ENCODE results near the gene MMP25.

Gene MMP25, protein sequence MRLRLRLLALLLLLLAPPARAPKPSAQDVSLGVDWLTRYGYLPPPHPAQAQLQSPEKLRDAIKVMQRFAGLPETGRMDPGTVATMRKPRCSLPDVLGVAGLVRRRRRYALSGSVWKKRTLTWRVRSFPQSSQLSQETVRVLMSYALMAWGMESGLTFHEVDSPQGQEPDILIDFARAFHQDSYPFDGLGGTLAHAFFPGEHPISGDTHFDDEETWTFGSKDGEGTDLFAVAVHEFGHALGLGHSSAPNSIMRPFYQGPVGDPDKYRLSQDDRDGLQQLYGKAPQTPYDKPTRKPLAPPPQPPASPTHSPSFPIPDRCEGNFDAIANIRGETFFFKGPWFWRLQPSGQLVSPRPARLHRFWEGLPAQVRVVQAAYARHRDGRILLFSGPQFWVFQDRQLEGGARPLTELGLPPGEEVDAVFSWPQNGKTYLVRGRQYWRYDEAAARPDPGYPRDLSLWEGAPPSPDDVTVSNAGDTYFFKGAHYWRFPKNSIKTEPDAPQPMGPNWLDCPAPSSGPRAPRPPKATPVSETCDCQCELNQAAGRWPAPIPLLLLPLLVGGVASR

DNA sequence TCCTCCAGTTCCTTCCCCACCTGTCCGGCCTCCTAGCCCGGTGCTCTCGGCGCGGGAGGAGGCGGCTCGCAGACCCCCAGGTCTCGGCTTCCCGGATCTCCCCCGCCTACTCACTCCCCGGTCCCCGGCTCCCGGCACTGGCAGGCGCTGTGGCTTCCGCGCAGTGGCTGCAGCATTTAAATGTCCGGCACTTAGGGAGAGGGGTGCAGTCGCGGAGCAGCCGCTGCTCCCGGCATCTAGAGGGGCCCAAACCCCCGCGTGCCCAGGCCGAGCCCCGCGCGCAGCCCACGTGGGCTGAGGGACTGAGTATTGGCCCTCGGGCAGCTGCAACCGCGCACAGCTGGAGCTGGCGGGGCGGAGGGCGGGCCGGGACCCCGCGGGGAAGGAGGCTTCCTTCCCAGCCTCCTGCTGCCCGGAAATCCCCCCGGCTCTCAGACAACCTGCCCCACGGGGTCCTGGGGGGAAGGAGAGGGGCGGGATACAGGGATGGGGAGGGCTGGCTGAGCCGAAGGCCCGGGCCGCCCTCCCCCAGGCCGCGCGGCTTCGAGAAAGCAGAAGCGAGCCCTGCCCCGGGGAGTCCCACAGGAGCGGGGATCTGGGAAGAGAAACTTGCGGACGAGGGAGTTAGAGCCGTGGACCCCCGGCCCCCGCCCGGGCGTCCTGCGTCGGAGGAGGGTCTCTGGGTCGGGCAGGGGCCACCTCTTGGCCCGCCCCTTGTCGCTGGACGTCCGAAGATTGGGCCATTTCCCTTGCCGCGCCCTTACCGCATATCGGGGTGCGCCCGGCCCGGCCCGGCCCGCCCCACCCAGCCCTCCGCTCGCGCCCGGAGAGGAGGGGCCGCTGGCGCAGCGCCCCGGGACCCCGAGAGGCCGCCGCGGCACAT, at the start of gene MMP25:
Gene MMP25, plus strand, starts transcription at position 804 of the 883 bp plus-strand sequence. CDS start 357 bp downstream, outside the sequence.
- no peak for TF ChIP-seq ZNF274 (IDR thresholded peaks at IDR 0.05; ENCODE audit: low read depth, low read length)
- peak within 1 kb of the TSS; percentile 56; the same call in 1 of the 2 replicates for H3K4me3 ChIP-seq (ENCODE audit: low read length)

DNA sequence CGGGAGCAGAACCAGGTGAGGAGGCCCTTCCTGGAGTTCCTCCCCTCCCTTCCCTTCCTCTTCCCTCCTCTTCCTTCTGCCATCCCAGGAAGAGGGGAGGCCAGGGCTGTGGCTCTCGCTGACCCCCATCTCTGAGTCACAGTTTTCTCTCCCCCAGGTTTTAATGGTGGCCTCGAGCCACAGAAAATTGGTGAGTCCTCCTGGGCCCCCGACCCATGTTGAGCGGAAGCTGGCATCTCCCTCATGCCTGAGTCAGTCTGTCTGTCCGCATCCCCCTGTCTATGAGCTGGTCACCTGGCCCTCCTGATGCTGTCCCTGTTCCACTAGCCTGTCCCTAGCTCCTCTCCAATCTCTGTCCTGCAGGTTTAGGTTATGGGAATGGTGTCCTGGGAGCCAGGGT, 46.4 kb upstream of the MMP25 start:
- no peak for TF ChIP-seq ZNF274 (IDR thresholded peaks at IDR 0.05; ENCODE audit: low read depth, low read length)
- no peak overlapping the region for H3K4me3 ChIP-seq (ENCODE audit: low read length)

DNA sequence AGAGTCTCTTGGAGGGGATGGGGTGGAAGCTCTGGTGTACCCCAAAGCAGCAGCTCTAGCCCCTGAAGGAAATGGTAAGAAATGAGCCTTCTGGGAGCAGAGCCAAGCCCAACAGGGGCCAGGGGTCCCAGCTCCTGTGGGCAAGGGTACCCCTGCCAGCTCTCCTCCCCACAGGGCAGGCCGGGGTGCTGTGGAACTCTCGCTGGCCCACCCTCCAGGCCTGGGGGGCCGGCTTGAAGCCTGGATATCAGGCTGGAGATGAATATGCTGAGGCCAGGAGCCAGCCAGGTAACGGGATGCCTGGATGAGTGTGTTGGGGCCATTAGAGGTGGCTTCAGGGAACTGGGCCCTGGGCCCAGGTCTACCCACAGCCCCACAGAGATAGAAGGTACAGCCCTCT, 45.8 kb upstream of the MMP25 start:
- TF ChIP-seq ZNF274 (IDR thresholded peaks at IDR 0.05; ENCODE audit: low read depth, low read length): no peak
- H3K4me3 ChIP-seq (ENCODE audit: low read length): no peak overlapping the region

DNA sequence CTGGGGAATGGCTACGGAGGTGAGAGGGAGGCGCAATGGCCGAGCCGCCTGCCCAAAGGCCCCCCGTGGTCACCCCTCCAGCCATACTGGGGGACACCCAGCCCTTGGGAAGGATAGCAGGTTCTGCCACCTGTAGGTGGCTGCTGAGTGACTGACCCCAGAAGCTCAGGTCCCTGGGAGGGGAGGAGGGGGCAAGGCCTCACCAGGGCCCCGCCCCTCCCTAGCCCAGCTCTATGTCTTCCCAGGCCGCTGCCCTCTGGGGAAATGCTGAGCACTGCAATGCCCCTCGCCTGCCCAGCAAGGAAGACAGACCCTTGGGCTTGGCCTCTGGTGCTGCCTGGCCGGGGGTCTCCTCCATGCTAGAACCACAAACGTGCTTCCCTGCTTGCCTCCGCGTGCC, 45.0 kb upstream of the MMP25 start:
- TF ChIP-seq ZNF274 (IDR thresholded peaks at IDR 0.05; ENCODE audit: low read depth, low read length): no peak
- H3K4me3 ChIP-seq (ENCODE audit: low read length): no peak overlapping the region

DNA sequence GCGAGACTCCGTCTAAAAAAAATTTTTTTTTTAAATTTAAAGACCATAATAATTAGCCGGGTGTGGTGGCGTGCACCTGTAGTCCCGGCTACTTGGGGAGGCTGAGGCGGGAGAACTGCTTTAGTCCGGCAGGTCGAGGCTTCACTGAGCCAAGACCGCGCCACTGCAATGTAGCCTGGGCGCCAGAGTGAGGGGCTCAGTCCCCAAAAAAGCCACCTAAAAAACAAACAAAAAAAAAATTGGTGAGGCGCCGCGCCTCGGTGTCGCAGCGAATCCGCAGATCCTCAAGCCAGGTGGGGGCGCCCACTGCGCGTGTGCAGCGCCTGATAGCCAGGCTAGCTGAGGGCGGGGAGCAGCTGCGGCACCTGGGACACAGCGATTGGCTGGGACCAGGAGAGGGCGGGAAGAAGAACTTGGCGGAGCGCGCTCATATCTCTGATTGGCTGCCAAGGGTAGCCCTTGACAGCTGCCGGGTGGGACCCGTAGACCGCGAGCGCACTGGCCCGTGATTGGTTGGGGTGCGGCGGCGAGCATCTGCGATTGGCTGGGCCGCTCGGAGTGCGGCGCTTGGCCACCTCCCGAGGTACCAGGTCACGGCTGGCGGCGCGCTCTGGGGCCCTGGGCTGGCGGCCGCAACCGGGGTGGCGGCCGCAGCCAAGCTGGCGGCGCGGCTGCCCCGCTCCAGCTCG, 42.6 kb upstream of the MMP25 start:
- H3K4me3 ChIP-seq (ENCODE audit: low read length): no peak overlapping the region
- no peak for TF ChIP-seq ZNF274 (IDR thresholded peaks at IDR 0.05; ENCODE audit: low read depth, low read length)

DNA sequence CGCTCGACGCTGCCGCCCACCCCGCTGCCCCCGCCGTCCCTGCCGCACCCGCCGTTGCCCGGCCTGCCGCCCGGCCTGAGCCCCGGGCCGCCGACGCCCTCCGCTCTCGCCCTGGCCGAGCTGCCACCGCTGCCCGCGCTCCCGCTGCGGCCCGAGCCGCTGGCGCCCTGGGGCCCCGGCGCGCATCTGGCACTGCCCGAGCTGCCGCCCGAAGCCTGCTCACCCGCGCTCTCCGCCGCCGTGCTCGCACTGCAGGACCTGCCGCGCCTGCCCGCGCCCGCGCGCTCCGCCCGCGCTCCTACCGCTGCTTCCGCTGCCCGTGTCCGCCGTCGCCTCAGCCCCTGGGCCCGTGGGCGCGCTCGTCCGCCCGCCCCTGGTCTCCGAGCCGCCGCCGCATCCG, 42.0 kb upstream of the MMP25 start:
- no peak for TF ChIP-seq ZNF274 (IDR thresholded peaks at IDR 0.05; ENCODE audit: low read depth, low read length)
- H3K4me3 ChIP-seq (ENCODE audit: low read length): no peak overlapping the region

DNA sequence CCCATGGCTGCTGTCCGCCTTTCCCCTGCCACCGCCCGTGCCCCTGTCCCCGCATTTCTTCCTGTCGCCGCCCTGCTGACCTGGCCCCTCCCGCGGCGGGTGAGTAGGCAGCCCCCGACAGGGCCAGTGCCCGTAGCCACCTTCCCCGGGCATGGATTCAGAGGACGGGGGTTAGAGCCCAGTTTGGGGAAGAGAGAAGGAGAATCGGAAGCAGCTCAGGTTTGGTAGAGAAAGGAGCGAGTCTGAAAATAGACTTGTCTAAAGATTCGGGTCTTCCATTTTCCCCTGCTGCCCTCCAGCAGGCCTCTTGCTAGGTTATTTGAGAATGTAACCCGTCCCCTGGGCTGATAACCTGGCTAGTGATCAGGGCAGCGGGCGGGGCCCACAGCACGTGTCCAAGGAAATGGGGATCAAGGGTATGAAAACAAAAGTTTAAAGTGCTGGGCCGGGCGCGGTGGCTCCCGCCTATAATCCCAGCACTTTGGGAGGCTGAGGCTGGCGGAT, 41.5 kb upstream of the MMP25 start:
- no peak for TF ChIP-seq ZNF274 (IDR thresholded peaks at IDR 0.05; ENCODE audit: low read depth, low read length)
- H3K4me3 ChIP-seq (ENCODE audit: low read length): peak overlapping the region; percentile 51; the same call in 1 of the 2 replicates

DNA sequence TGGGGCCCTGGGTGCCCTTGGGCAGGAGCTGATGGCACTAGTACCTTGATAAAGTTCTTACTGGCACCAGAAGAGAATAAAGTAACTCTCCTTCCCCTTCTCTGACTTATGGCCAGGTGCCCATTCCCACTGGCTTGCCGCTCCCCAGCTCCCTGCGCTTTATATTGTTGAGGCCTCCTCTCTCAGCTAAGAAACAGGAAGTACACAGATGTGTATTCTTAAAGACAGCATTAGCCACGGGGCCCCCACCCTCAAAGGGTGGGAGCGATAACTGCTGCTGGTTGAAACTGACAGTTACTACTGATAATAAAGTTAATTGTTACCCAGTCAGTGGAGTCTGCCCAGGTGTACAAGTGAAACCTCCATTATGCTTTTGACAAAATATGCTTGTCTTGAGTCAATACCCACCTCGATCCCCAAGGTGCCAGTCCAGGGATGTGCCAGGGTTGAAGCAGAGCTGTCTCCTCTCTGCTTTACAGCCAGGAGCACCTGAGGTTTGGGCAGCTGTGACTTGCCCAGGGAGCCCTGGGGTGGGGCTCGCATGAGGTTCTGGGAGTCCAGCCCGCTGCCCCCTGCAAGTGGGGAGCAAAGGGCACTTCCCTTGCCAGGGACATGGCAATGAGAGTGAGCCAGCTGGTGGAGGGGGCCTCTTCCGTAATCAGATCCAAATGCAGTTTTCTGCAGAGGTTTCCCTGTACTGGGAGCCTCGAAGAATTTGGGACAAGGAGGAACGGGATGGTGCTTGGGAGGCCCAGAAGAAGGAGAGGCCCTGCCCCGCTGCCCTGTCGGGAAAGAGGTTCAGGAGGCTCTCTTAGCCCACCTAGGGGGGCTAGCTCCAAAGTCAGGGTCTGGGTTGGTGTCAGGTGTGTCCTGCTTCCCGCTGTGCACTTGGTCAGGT, 39.1 kb upstream of the MMP25 start:
- peak overlapping the region; percentile 35; the same call in 1 of the 2 replicates for H3K4me3 ChIP-seq (ENCODE audit: low read length)
- no peak for TF ChIP-seq ZNF274 (IDR thresholded peaks at IDR 0.05; ENCODE audit: low read depth, low read length)

DNA sequence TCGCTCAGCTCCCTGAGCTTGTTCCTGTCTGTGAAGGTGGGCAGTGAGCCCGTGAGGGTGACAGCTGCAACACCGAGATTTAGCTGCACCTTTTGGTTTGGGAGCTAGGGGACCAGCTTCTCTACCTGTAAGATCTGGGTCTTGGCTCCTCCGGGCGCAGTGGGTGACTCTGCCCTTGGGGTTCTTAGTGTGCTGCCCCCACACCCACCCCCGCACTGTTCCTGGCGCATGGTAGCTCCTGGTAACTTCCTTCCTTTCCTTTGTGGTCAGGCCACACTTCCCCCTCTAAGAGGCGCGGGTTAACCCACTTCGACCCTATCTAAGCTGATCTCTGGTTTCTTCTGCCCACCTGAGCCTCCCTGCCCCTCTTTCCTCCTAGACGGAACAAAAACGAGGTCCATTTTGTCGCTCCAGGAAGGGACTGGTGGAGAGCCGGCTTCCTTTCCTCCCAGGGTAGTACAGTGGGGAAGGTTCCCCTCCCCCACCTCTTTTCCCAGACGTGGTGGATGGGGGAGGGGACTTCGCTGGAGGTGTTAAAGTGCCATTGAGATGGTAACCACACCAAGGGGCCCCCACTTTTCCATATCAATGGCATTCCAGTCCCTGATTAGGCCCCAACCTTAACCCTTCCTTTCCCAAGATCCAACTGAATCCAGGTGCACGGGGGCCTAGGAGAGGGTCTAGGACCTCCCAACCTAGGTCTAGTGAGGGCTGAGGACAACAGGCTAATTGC, 38.2 kb upstream of the MMP25 start:
- no peak overlapping the region; the same call in 1 of the 2 replicates for H3K4me3 ChIP-seq (ENCODE audit: low read length)
- no peak for TF ChIP-seq ZNF274 (IDR thresholded peaks at IDR 0.05; ENCODE audit: low read depth, low read length)

DNA sequence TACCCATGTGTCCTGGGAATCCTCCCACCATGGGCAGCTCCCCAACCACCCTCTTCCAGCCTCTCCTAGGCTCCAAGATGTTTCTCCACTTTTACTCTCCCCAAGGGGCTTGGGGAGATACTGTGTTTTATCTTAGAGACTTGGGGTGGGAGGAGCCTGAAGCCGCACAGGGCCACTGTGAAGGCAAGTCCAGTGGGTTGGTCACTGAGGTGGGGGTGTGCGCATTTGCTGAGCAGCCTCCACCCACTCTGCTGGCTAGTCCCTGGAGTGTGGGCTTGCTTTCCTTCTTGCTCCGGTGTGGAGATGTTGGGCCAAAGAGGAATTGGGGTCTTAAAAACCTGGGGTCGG, 37.7 kb upstream of the MMP25 start:
- no peak overlapping the region for H3K4me3 ChIP-seq (ENCODE audit: low read length)
- TF ChIP-seq ZNF274 (IDR thresholded peaks at IDR 0.05; ENCODE audit: low read depth, low read length): no peak

DNA sequence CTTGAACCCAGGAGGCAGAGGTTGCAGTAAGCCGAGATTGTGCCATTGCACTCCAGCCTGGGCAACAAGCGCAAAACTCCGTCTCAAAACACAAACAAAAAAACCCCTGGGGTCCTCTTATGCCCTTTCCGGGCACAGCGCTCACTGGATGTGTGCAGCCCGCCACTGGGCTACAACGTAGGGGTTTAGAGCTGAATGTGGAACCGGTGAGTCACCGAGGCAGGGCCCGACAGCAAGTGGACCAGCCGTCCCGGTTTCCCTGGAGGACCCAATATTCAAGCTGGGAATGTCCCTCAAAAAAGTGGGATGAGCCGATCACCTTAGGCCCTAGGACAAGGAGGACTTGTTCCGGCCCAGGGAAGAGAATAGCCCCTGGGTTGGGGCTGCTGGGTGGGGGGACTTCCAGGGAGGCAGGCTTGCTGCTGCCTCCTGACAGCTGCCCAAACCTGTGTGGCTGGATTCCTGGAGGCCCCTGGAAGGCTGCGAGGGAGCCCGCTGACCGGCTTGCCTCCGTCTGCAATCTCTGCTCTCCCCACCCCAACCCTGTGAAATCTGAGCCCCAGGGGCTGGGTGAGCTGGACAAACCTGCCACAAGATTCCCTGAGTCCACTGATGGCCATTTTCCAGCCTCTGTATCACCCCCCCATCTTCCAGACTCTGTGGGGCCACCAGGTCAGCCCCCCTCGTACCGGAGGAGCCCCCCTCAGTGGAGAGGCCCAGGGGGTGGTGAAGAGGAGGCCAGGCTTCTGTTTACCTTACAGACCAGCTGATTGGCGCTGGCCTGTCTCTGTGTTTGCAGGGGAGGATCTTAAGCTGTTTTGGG, 36.6 kb upstream of the MMP25 start:
- no peak overlapping the region for H3K4me3 ChIP-seq (ENCODE audit: low read length)
- TF ChIP-seq ZNF274 (IDR thresholded peaks at IDR 0.05; ENCODE audit: low read depth, low read length): no peak
